Muscle of leg (tissue), 11 donors: ENCODE results near the gene STK11. TPM values are rescaled to one million over a fixed set of nuclear protein-coding genes. Genes with fewer than 3 reads are reported as not detected.
A peak's percentile ranks its signal among the peaks of the same experiment; 100 is the strongest.

Experiments used
- DNase-seq: peaks from one replicate; pipeline ENCODE4 v3.0.0; 2013
- H3K27ac ChIP-seq: one replicate; pipeline ENCODE4 v1.5.1; 2013; ENCODE audit warnings: mild to moderate bottlenecking, low read length, control low read depth
- H3K27me3 ChIP-seq: one replicate; pipeline ENCODE4 v1.6.1; 2013; ENCODE audit warnings: low read length; ENCODE audit not compliant: control insufficient read depth, insufficient read depth
- H3K36me3 ChIP-seq: one replicate; pipeline ENCODE4 v1.6.1; 2013; ENCODE audit warnings: low read length; ENCODE audit not compliant: control insufficient read depth, insufficient read depth
- H3K4me1 ChIP-seq: one replicate; pipeline ENCODE4 v1.6.1; 2013; ENCODE audit warnings: low read length; ENCODE audit not compliant: control insufficient read depth, insufficient read depth
- H3K4me3 ChIP-seq: one replicate; pipeline ENCODE4 v1.5.1; 2013; ENCODE audit warnings: low read length, control low read depth
- H3K9me3 ChIP-seq: replicated peaks from 2 replicates; pipeline ENCODE4 v1.6.1; 2013; ENCODE audit warnings: low read depth, low read length; ENCODE audit not compliant: control insufficient read depth
- WGBS: methylation state at CpG from one replicate; pipeline ENCODE4 v1.1.5; 2013; ENCODE audit warnings: missing lambda C conversion rate; ENCODE audit not compliant: insufficient coverage; 5-methylcytosine and 5-hydroxymethylcytosine counted together
- polyA plus RNA-seq, 8 donors: library from polyadenylated mRNA; unstranded; fragments of 120-200 nt; gene quantifications; one replicate each; pipeline versions ENCODE4 v1.2.1 to v1.2.3, GENCODE V29; 2013; ENCODE audit warnings: inconsistent platforms in 1 of 8, low replicate concordance in 1 of 8; ENCODE audit not compliant: insufficient read length in 8 of 8, insufficient read depth in 1 of 8
- total RNA-seq: library from RNA; stranded (reverse); fragments of 120-200 nt; gene quantifications from one replicate; pipeline ENCODE4 v1.2.4, GENCODE V29; 2013

Gene STK11
- total and polyA plus RNA-seq, 9 donors = 45.3 to 59.1 (median 56.6) TPM

DNA sequence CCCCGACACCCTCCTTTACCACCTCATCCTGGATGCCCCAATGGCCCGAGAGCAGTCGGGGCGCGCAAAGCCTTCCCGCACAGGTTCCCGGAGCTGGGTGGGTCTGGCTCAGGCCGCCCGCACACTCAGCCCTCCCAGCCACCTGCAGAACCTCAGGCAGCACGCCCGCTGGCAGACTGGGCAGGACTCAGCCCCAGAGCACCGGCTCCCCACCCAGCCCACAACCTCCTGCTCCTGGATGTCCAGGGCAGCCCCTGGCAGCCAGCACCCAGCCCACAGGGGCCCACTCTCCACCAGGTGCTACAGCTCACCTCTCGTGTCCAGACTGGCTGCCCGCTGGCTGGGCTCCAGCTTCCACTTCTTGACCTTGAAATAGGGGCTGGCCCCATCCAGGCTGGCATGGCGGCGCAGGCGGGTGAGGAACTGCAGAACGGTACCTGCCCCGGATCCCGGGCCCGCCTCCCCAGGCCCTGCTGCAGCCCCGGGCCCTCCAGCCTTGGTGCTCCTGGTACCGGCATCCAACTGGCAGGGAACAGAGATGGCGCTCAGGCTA is 27.6 kb downstream of the STK11 start:
- no peak for DNase-seq
- no peaks in the 10 kb centered on the region for H3K9me3 ChIP-seq
- peaks cover 4% of the 10 kb centered on the region for H3K36me3 ChIP-seq
- no peak overlapping the region for H3K4me3 ChIP-seq
- no peak overlapping the region for H3K27ac ChIP-seq
- 86% methylated on average over 24 of the region's 24 CpGs for WGBS
- H3K27me3 ChIP-seq = peaks cover 9% of the 10 kb centered on the region
- peaks cover 30% of the 10 kb centered on the region for H3K4me1 ChIP-seq

DNA sequence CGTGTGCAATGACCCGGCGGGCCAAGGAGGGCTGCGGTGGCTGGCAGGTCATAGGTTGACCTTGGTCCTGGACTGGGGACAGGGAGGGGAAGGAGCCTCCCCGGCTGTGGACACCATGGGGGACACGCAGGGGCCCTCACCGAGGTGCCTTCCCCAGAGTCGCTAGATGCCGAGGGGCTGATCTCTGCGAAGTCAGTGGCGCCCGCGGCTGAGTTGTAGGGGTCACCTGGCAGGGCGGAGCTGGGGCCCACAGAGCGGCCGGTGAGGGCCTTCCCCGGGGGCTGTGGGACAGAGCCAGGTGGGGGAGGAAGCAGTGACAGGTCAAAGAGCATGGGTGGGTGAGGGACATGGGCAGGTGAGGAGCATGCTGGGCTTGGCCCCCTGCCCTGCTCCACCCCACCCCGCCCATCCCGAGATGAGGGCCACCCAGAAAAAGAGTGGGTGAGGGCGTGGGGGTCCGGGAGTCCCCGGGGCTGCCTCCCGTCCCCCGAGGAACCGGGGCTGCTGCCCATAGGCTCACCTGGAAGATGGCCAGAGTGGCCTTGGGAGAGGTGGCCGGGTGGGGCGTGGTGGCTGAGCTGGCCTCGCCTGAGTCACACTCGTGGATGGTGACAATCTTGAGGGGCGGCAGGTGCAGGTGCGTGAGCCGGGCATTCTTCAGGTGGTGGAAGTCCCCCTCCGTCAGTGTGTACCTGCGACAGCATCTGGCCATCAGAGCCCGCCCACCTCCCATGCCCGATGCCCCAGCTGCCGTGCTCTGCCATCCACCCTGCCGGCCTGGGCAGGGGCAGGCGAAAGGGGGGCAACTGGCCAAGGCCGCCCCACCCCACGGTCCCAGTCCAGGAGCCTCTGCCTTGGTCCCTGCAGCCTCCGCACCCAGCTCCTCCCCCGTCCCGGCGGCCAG is 28.7 kb downstream of the STK11 start:
- Histone ChIP-seq H3K9me3 (no peaks in the 10 kb centered on the region), H3K4me3 (no peak overlapping the region), H3K4me1 (peaks cover 39% of the 10 kb centered on the region), H3K27me3 (peaks cover 9% of the 10 kb centered on the region), H3K36me3 (peaks cover 4% of the 10 kb centered on the region), H3K27ac (no peak overlapping the region)
- WGBS = 86% methylated on average over 40 of the region's 45 CpGs
- no peak for DNase-seq

- H3K9me3 ChIP-seq = no peaks in the 10 kb centered on the region
- 89% methylated on average over 38 of the region's 43 CpGs for WGBS
- no peak overlapping the region for H3K4me3 ChIP-seq
- H3K27ac ChIP-seq = no peak overlapping the region
- DNase-seq = no peak
- H3K4me1 ChIP-seq = peaks cover 44% of the 10 kb centered on the region
- peaks cover 4% of the 10 kb centered on the region for H3K36me3 ChIP-seq
- H3K27me3 ChIP-seq = peaks cover 9% of the 10 kb centered on the region
Observed at GRCh38 chr19:1234955-1235380, 29.4 kb downstream of the STK11 start.

DNA sequence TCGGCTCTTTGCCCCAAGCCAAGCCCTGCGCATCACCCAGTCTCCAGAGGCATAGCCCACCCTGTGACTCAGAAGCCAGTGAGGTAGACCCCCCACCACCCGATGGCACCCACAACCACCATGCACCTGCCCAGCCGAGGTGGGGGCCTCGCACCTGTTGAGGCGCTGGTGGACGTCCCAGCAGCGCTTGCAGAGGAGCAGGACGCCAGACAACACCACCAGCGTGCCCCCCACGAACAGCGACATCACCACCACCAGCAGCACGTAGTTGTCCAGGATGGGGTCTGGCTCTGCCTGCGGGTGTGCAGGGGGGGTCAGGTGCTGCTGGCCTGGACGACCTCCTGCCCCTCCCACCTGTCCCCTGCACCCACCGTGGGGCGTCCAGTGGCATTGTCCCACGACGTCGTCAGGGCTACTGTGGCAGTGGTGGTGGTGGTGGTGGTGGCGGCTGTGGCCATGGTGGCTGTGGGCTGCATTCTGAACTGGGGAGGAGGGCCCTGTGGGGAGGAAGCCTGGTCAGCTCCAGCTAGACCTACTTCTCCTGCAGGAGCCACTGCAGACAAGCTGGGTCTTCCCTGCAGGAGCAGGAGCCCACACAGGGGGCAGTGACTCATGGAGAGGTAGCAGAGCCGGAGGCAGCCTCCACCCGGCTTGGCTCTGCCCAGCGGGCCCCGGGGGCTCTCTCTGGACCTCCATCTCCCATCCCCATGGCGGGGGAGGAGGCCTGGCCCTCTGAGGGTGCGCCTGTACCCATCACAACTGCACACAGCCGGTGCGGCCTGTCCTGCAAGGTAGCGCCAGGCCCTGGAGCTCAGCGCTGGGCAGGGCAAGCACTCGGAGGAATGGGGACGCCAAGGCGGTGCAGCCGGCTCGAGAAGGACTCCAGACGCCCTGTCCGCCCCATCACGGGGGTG is 30.3 kb downstream of the STK11 start:
- Histone ChIP-seq H3K36me3 (peaks cover 4% of the 10 kb centered on the region), H3K9me3 (no peaks in the 10 kb centered on the region), H3K4me3 (no peak overlapping the region), H3K4me1 (peaks cover 50% of the 10 kb centered on the region), H3K27me3 (peaks cover 9% of the 10 kb centered on the region), H3K27ac (no peak overlapping the region)
- no peak for DNase-seq
- 91% methylated on average over 14 of the region's 39 CpGs for WGBS

GRCh38 chr19:1236576-1236975 is 31.0 kb downstream of the STK11 start:
- Histone ChIP-seq H3K9me3 (no peaks in the 10 kb centered on the region), H3K4me1 (peaks cover 55% of the 10 kb centered on the region), H3K27me3 (peaks cover 9% of the 10 kb centered on the region), H3K27ac (no peak overlapping the region), H3K36me3 (peaks cover 4% of the 10 kb centered on the region), H3K4me3 (no peak overlapping the region)
- 7% methylated on average over 21 of the region's 42 CpGs for WGBS
- no peak for DNase-seq

- Histone ChIP-seq H3K4me3 (peak overlapping the region; percentile 46), H3K27ac (no peak overlapping the region), H3K9me3 (no peaks in the 10 kb centered on the region), H3K27me3 (peaks cover 9% of the 10 kb centered on the region), H3K36me3 (peaks cover 4% of the 10 kb centered on the region), H3K4me1 (peaks cover 52% of the 10 kb centered on the region)
- DNase-seq = peak; percentile 61
- WGBS = under 1% methylated on average over 60 of the region's 60 CpGs
Observed at GRCh38 chr19:1237027-1237659, 31.6 kb downstream of the STK11 start.

DNA sequence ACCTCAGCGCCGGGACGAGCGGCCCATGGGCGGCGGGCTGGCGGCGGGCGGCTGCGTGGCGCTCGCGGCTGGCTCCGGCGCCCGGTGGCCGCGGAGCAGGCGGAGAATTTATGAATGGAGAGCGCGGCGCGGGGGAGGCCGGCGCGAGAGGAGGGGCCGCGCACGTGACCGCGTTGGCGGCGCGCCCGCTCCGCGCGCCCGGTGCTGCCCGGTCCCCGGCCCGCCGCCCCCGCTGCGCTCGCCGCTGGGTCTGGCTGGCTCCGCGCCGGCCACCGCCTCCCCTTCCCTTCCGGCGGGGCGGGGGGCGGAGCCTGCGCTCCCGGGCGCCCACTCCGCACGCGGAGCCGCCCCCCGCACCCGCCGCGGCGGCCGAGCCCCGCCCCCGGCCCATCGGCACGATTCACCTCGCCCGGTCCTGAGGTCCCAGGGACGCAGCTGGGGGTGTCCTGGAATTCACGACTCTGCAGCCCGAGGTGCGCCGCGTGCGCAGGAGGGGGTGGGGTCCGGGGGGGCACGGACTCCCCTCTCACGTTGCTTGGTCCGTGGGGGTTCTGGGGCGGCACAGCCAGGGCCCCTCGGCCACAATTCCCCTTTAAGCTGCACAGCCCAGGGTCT is 32.3 kb downstream of the STK11 start, which contains the start of gene CBARP:
Gene CBARP (minus strand): TSS at position 252 of the 615 bp plus-strand sequence. CDS start 1,905 bp downstream, outside the sequence.
- whole genome bisulfite sequencing = under 1% methylated on average over 86 of the region's 87 CpGs
- peaks cover 4% of the 10 kb centered on the region for H3K36me3 ChIP-seq
- H3K4me1 ChIP-seq = peaks cover 51% of the 10 kb centered on the region
- peak within 1 kb of the TSS; percentile 51 for H3K27ac ChIP-seq
- peak within 1 kb of the TSS; percentile 46 for H3K4me3 ChIP-seq
- peak; percentile 65 for DNase-seq
- H3K9me3 ChIP-seq = no peaks in the 10 kb centered on the region
- peaks cover 9% of the 10 kb centered on the region for H3K27me3 ChIP-seq

GRCh38 chr19:1238369-1239303 is 33.1 kb downstream of the STK11 start:
- no peak for DNase-seq
- Histone ChIP-seq H3K9me3 (no peaks in the 10 kb centered on the region), H3K4me3 (peak overlapping the region; percentile 29), H3K36me3 (peaks cover 4% of the 10 kb centered on the region), H3K27ac (peak overlapping the region; percentile 51), H3K4me1 (peaks cover 56% of the 10 kb centered on the region), H3K27me3 (peaks cover 9% of the 10 kb centered on the region)
- whole genome bisulfite sequencing = 48% methylated on average over 31 of the region's 34 CpGs
